Esophagus (tissue), 2 donors: ENCODE data around the gene ANKS1A. TPM values are rescaled to one million over a fixed set of nuclear protein-coding genes. Genes with fewer than 3 reads are reported as not detected.

ENCODE experiments used
- H3K27ac ChIP-seq, 2 donors: one replicate each; pipeline ENCODE4 v1.5.1; 2013; ENCODE audit warnings: low read depth in 2 of 2, mild to moderate bottlenecking in 2 of 2, inconsistent platforms in 1 of 2, low read length in 1 of 2, moderate library complexity in 1 of 2
- H3K27me3 ChIP-seq, 2 donors: one replicate each; pipeline ENCODE4 v1.6.1; 2013; ENCODE audit warnings: low read length in 2 of 2, control low read depth in 1 of 2, mild to moderate bottlenecking in 1 of 2; ENCODE audit not compliant: insufficient read depth in 2 of 2, control insufficient read depth in 1 of 2
- H3K36me3 ChIP-seq, 2 donors: one replicate each; pipeline ENCODE4 v1.6.1; 2013; ENCODE audit warnings: low read length in 1 of 2; ENCODE audit not compliant: control insufficient read depth in 2 of 2, insufficient read depth in 2 of 2
- H3K4me1 ChIP-seq, 2 donors: one replicate each; pipeline ENCODE4 v1.6.1; 2013; ENCODE audit warnings: low read length in 1 of 2; ENCODE audit not compliant: control insufficient read depth in 2 of 2, insufficient read depth in 2 of 2
- H3K4me3 ChIP-seq, 2 donors: one replicate each; pipeline ENCODE4 v1.5.1; 2013; ENCODE audit warnings: low read length in 2 of 2, mild to moderate bottlenecking in 2 of 2, low read depth in 1 of 2, moderate library complexity in 1 of 2
- H3K9me3 ChIP-seq, 2 donors: one replicate each; pipeline ENCODE4 v1.6.1; 2013; ENCODE audit warnings: mild to moderate bottlenecking in 2 of 2, low read depth in 1 of 2, low read length in 1 of 2, moderate library complexity in 1 of 2; ENCODE audit not compliant: control insufficient read depth in 2 of 2, insufficient read depth in 1 of 2
- WGBS, 2 donors: extraction: QIAGEN DNeasy Blood & Tissue Kit; methylation state at CpG; one replicate each; pipeline ENCODE4 v1.1.7; 2013; 5-methylcytosine and 5-hydroxymethylcytosine counted together
- polyA plus RNA-seq, 2 donors: library from polyadenylated mRNA; stranded (reverse); fragments of 200-250 nt; gene quantifications; one replicate each; pipeline ENCODE4 v1.2.3, GENCODE V29; 2013
- donor health status: healthy with polysubstance abuse.
- donor health status: Bipolar disorder and iron deficiency.

ANKS1A gene
- polyA plus RNA-seq, 2 donors = 6.3 to 7.7 TPM

- 75 to 80% methylated on average over 8 of the region's 8 CpGs for WGBS, 2 donors
- peak overlapping the region in 1 of 2 donors; percentile 8 for H3K27ac ChIP-seq
These were observed 148.0 kb downstream of the ANKS1A start for GRCh38 chr6:35036828-35037663.

DNA sequence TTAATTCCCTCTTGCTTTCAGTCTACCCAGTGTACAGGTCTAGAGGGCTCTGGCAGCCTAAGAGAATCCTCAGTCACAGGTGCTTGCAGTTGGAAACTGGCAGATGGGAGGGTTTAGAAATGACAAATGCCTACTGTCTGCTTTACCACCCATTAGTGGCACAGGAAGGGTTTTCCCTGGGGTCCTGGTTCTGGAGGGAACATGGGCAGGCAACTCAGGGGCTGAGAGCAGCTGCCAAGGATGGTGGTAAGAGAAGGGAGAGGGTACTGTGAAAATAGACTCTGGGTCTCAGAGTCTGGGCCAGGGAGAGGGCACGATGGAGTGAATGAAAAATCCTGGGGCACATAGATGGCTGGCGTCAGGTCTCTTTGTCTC lies 148.6 kb downstream of the ANKS1A start:
- Histone ChIP-seq H3K9me3 (no peaks in the 10 kb centered on the region), H3K27ac (peak overlapping the region in 1 of 2 donors; percentile 8), H3K4me1 (peaks cover 4 to 14% of the 10 kb centered on the region in 2 donors), H3K36me3 (peaks cover 0 to 3% of the 10 kb centered on the region in 2 donors), H3K27me3 (no peaks in the 10 kb centered on the region), H3K4me3 (no peak overlapping the region)
- 79 to 89% methylated on average over 2 of the region's 2 CpGs for WGBS, 2 donors

More at GRCh38 chr6:35036828-35037663, 148.0 kb downstream of the ANKS1A start:
- Histone ChIP-seq H3K36me3 (peaks cover 0 to 3% of the 10 kb centered on the region in 2 donors), H3K4me3 (no peak overlapping the region), H3K27me3 (no peaks in the 10 kb centered on the region), H3K9me3 (no peaks in the 10 kb centered on the region), H3K4me1 (peaks cover 4 to 12% of the 10 kb centered on the region in 2 donors)

DNA sequence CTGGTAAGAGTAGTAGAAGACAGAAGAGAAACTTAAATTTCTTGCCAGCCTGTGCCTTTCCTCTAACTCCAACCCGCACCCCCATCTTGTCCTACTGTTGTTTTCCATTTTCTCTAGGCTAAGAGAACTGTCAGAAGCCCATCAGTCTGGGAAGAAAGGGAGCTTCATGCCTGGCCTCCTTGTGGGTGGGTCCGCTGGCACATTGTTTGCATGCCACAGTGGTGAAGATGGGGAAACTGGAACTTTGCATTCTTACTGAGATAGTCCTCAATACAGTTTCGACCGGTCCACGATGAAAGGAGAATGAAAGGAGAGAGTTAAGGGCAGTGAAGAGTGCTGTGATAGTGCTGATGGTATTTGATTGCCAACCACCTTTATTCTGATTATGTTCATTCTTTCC lies 149.0 kb downstream of the ANKS1A start:
- H3K27me3 ChIP-seq = no peaks in the 10 kb centered on the region
- H3K4me3 ChIP-seq = no peak overlapping the region
- peak overlapping the region in 1 of 2 donors; percentile 8 for H3K27ac ChIP-seq
- WGBS, 2 donors = 94 to 99% methylated on average over 5 of the region's 5 CpGs
- H3K4me1 ChIP-seq = peaks cover 6 to 17% of the 10 kb centered on the region in 2 donors
- peaks cover 0 to 3% of the 10 kb centered on the region in 2 donors for H3K36me3 ChIP-seq
- no peaks in the 10 kb centered on the region for H3K9me3 ChIP-seq

DNA sequence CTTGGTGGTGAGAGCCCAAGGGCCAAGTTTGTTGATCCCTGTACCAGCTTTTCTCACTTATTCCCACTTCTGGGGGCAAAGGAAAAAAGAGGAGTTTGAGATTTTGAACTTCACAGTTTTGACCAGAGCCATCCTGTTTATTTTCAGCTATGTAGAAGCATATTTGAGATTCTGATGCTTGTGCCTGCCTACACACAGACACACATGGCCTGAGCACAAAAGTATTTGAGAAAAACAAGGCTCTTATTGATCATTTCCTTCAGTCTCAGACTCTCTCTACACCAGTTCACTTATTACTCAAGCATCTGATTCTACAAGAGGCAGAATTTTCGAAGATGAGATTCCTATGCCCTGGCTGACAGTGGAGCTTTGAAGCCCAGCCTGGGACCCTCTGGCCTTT lies 151.3 kb downstream of the ANKS1A start:
- Histone ChIP-seq H3K4me3 (no peak overlapping the region), H3K36me3 (peaks cover 0 to 3% of the 10 kb centered on the region in 2 donors), H3K27me3 (no peaks in the 10 kb centered on the region), H3K27ac (no peak overlapping the region), H3K4me1 (peaks cover 12 to 14% of the 10 kb centered on the region in 2 donors), H3K9me3 (no peaks in the 10 kb centered on the region)
- WGBS, 2 donors = 83 to 94% methylated on average over 1 of the region's 1 CpG

DNA sequence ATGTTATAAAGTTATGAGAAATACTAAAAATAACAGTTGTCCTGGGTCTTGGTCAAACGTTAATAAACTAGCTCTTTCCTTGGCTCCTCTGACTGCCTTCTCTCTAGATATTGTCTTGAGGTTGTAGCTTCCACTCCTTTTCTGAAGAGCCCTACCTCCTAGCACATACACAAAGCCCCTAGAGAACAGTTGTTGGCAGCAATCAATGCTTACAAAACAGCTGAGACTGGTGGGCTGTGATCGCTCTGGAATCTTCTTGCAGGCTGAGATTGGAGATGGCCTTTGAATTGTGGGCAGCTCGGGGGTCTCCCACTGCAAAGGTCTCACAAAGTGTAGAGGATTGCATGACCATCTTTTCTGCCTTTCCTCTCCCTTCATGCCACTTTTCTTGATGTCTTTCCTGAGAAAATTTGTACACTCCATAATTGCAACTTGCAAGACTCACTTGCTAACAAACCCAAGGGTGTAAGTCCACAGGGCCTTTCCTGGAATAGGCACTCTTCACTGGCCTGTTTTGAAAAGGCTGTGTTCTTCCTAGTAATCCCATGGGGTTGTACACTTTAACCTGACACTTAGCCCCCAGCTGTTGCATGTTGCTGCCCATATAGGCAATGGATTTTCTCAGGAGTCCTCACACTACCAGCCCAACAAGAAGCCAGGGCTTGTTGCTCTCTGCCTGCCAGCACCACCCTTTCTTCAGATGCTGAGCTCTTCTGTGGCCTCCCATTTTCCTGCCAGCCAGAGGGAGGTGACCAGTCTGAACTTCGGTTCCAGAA lies 152.2 kb downstream of the ANKS1A start:
- Histone ChIP-seq H3K36me3 (peaks cover 0 to 3% of the 10 kb centered on the region in 2 donors), H3K27ac (no peak overlapping the region)

GRCh38 chr6:35042031-35042815 lies 153.2 kb downstream of the ANKS1A start:
- WGBS, 2 donors = 92 to 94% methylated on average over 9 of the region's 9 CpGs
- no peak overlapping the region for H3K4me3 ChIP-seq
- H3K9me3 ChIP-seq = no peaks in the 10 kb centered on the region
- no peaks in the 10 kb centered on the region for H3K27me3 ChIP-seq
- H3K36me3 ChIP-seq = peaks cover 0 to 3% of the 10 kb centered on the region in 2 donors
- H3K4me1 ChIP-seq = peaks cover 11 to 16% of the 10 kb centered on the region in 2 donors
- peak overlapping the region in 1 of 2 donors; percentile 19 for H3K27ac ChIP-seq

More for the DNA sequence above, 152.2 kb downstream of the ANKS1A start:
- WGBS, 2 donors = 82 to 86% methylated on average over 4 of the region's 4 CpGs
- Histone ChIP-seq H3K4me1 (peaks cover 11 to 16% of the 10 kb centered on the region in 2 donors), H3K9me3 (no peaks in the 10 kb centered on the region), H3K4me3 (no peak overlapping the region), H3K27me3 (no peaks in the 10 kb centered on the region)

DNA sequence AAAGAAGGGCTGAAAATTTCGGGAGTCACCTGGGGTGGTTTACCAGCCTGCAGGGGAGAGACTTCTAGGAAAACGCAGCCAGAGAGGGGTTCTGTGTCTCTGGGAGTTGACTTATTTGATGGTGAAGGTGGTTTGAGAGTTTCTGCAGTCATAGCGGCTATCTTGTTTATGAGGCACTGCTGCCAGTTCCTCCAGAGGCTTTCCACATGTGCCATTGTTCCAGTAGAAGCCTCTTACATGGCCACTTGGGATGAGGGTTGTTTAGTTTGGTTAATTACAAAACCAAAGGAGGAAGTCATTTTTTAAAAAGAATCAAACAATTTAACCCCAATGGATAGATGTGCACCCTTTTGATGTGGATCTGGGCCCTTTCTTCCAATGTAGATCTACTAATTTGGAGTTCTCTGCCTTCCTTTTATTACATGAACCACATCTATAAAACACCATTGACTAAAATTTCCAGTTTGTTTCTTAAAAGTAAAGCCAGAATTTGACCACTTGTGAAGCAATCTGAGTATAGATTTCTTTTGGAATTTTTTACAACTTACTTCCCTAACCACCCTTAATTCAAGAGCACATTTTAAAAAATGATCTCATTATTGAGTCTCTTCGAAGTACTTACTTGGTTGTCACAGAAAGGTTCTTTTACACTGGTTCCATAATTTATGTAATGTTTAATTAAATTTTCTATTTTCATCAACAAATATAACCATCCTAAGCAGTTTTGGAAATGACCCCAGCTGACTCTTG lies 154.5 kb downstream of the ANKS1A start:
- 80 to 85% methylated on average over 4 of the region's 4 CpGs for WGBS, 2 donors
- Histone ChIP-seq H3K4me1 (peaks cover 8 to 22% of the 10 kb centered on the region in 2 donors), H3K27ac (peak overlapping the region; percentile 75 to 95), H3K4me3 (no peak overlapping the region), H3K9me3 (no peaks in the 10 kb centered on the region), H3K27me3 (no peaks in the 10 kb centered on the region), H3K36me3 (no peaks in the 10 kb centered on the region)

DNA sequence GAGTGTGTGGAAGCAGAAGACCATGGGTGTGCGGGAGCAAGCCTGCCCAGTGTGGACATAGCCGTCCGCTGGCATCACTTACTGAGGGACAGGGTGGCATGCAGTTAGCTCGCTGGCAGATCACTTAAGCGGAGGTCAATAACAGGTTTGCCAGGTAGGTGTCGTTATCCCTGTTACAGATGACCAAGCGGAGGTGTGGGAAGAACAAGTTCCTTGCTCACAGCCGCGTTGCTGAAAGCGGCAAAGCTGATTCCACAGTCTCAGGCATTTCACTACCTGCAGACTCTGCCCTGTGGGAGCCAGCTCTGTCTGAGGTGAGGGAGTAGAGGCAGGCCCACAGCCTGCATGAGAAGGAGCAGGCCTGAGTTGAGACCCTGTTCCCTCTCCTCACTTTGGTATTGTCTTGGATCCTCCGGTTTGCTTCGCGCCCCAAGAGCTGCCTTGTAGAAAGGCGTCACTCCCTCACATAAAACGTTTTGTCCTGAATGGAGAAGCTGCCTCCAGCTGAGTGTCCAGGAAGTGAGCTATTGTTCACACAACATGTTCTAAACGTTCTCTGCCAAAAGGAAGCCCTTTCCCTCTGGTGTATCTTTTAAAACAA lies 155.2 kb downstream of the ANKS1A start:
- no peaks in the 10 kb centered on the region for H3K9me3 ChIP-seq
- H3K4me3 ChIP-seq = no peak overlapping the region
- peaks cover 0 to 4% of the 10 kb centered on the region in 2 donors for H3K36me3 ChIP-seq
- H3K27ac ChIP-seq = peak overlapping the region; percentile 75 to 95
- WGBS, 2 donors = 62% methylated on average over 16 of the region's 16 CpGs
- H3K4me1 ChIP-seq = peaks cover 10 to 27% of the 10 kb centered on the region in 2 donors
- H3K27me3 ChIP-seq = no peaks in the 10 kb centered on the region
